Ectodermal cell (in vitro differentiated cells): ENCODE data around the gene RTN1.

ENCODE experiments used
- H3K27ac ChIP-seq: 2 replicates; pipeline ENCODE4 v1.7.0; 2013; ENCODE audit warnings: mild to moderate bottlenecking, low read depth, low read length; ENCODE audit not compliant: insufficient read depth, poor library complexity, severe bottlenecking
- H3K27me3 ChIP-seq: 2 replicates; pipeline ENCODE4 v1.7.0; 2013; ENCODE audit warnings: mild to moderate bottlenecking, low read length; ENCODE audit not compliant: insufficient read depth, control insufficient read depth, poor library complexity, severe bottlenecking
- H3K36me3 ChIP-seq: one replicate; pipeline ENCODE4 v1.7.0; 2013; ENCODE audit warnings: low read length; ENCODE audit not compliant: control insufficient read depth, insufficient read depth
- H3K4me1 ChIP-seq: one replicate; pipeline ENCODE4 v1.7.0; 2013; ENCODE audit warnings: low read length; ENCODE audit not compliant: control insufficient read depth, insufficient read depth
- H3K4me3 ChIP-seq: 2 replicates; pipeline ENCODE4 v1.7.0; 2013; ENCODE audit warnings: low read depth, low read length, control low read depth; ENCODE audit not compliant: insufficient read depth
- H3K9me3 ChIP-seq: 2 replicates; pipeline ENCODE4 v1.7.0; 2013; ENCODE audit warnings: mild to moderate bottlenecking, low read length, moderate library complexity; ENCODE audit not compliant: control insufficient read depth
- WGBS, 2 experiments: methylation state at CpG; one replicate each; pipeline ENCODE4 v1.1.7; 2013; ENCODE audit warnings: missing lambda C conversion rate in 2 of 2; 5-methylcytosine and 5-hydroxymethylcytosine counted together

Gene RTN1

DNA sequence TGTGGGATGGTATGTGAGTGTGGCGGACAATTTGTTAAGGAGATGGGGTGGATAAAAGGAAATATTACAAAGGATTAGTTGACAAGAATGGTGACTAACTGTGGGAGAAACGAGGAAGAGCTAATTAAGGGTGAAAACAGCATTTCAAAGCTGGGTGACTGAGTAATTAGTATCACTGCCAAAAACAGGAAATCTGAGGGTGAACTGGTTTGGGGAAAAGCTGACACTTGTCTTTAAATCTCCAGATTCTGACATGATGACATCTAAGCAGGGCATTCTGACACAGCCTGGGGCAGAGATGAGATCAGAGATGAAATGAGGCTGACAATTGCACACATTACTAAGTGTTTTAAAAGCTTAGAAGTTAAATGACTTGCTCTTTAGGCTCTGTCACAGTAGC lies 251.5 kb downstream of the RTN1 start:
- no peak overlapping the region for H3K27ac ChIP-seq
- no peaks in the 10 kb centered on the region for H3K4me1 ChIP-seq
- H3K9me3 ChIP-seq: no peaks in the 10 kb centered on the region
- H3K36me3 ChIP-seq: no peaks in the 10 kb centered on the region
- 81 to 83% methylated on average over 2 of the region's 2 CpGs for WGBS, 2 experiments
- H3K27me3 ChIP-seq: no peaks in the 10 kb centered on the region
- H3K4me3 ChIP-seq: no peak overlapping the region

DNA sequence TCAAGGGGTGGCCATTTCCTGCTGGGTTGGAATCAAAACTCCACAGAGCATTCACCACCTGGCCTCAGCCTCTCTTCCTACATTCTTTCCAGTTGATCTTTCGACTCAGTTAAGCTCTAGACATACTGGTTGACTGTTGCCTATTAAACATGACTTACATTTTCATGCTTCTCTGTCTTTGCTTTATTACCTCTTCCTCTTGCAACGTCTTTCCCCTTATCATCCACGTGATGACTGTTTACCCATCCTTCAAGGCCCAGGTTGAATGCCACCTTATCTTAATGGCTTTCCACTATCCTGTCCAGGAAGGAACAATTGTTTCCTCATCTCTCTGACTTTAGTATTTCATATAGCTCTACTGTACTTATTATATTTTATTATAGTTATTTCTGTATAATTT lies 269.5 kb downstream of the RTN1 start:
- Histone ChIP-seq H3K27ac (no peak overlapping the region), H3K36me3 (peaks cover 3% of the 10 kb centered on the region), H3K9me3 (no peaks in the 10 kb centered on the region), H3K4me1 (no peaks in the 10 kb centered on the region), H3K27me3 (no peaks in the 10 kb centered on the region), H3K4me3 (no peak overlapping the region)
- 78% methylated on average over 3 of the region's 3 CpGs for WGBS, 2 experiments

DNA sequence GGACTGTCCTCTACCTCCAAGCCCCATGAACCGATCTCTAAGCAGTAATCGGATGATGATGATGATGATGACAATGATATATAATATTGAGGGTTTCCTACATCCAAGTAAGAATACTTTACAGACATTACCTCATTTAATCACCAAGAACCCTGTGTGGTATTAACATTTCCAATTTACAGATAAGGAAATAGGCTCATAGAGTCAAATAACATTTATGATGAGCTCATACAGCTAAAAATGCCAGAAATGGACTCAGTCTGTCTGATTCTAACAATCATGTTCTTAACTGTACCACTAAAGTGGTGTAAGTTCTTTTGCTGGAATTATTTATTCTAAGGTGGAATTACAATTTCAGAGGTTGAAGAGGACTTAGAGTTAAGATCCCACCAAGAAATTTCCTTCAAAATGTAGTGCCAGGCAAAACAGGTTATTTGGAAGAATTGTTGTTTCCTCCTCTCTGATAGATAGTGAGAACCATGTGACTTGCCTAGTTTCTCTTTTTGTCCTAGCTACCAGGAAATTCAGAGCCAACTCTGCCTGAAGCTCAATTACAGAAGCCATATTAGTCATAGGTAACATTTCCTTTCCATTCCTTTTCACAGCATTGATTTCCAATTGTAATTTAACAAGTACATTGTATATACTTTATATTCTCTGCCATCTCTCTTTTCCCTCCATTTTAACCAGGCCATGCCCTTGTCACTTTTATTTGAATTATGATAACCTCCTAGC lies 270.2 kb downstream of the RTN1 start:
- no peaks in the 10 kb centered on the region for H3K9me3 ChIP-seq
- no peak overlapping the region for H3K27ac ChIP-seq
- 100% methylated on average over 1 of the region's 2 CpGs; no CpG with 5 or more reads in 1 of the 2 experiments for WGBS, 2 experiments
- no peaks in the 10 kb centered on the region for H3K27me3 ChIP-seq
- no peak overlapping the region for H3K4me3 ChIP-seq
- H3K36me3 ChIP-seq: peaks cover 3% of the 10 kb centered on the region
- no peaks in the 10 kb centered on the region for H3K4me1 ChIP-seq

DNA sequence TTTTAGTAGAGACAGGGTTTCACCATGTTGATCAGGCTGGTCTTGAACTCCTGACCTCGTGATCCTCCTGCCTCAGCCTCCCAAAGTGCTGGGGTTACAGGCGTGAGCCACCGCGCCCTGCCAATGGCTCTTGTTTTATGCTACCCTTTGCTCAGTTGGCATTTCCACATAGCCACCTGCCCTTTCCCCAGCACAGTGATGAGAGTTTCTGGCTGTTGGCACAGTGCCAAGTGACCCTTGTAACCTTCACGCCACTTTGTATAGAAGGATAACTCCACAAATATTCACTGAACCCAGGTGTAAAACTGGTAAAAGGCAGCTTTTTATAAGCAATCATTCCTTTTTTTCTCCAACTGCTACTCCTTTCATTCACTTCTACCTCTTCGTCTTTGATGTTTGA lies 275.5 kb downstream of the RTN1 start:
- no peaks in the 10 kb centered on the region for H3K9me3 ChIP-seq
- no peak overlapping the region for H3K27ac ChIP-seq

DNA sequence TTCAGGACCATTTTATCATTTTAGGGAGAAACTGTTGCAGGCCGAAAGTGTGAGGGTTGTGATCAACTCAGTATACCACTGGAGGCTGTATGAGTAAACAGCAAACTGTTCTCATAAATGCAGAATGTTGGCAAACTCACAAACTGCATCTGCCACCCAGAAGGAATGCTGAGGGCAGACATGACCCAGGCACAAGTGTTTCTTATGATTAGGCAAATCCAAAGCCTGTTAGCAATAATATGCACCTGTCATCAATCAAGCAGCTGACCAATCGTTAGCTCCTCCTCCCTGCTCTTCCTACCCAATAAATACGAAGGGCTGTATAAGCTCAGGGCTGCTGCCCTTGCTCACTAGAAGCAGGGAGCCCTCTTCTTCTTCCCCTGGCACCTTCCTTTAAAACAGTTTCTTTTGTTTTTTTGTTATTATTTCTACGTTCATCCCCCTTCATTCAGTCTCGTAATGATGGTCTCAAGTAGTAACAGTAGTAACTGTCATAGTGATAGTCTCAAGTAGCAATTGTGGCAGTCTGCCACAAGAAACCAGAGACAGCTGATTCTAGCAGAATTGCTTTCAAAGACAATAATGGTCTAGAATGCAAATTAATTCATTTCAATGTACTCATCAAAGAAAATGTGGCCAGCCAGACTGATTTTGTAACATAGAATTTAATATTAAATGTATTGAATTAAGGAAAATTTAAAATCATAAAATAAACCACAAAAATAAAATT lies 278.8 kb downstream of the RTN1 start:
- Histone ChIP-seq H3K27me3 (no peaks in the 10 kb centered on the region), H3K36me3 (no peaks in the 10 kb centered on the region), H3K4me3 (no peak overlapping the region), H3K27ac (no peak overlapping the region), H3K9me3 (no peaks in the 10 kb centered on the region), H3K4me1 (no peaks in the 10 kb centered on the region)
- WGBS, 2 experiments: 97 to 99% methylated on average over 5 of the region's 5 CpGs

More for the DNA sequence above, 275.5 kb downstream of the RTN1 start:
- peaks cover under 1% of the 10 kb centered on the region for H3K36me3 ChIP-seq
- no peaks in the 10 kb centered on the region for H3K4me1 ChIP-seq
- H3K27me3 ChIP-seq: no peaks in the 10 kb centered on the region
- WGBS, 2 experiments: 91 to 92% methylated on average over 5 to 6 of the region's 6 CpGs
- no peak overlapping the region for H3K4me3 ChIP-seq

DNA sequence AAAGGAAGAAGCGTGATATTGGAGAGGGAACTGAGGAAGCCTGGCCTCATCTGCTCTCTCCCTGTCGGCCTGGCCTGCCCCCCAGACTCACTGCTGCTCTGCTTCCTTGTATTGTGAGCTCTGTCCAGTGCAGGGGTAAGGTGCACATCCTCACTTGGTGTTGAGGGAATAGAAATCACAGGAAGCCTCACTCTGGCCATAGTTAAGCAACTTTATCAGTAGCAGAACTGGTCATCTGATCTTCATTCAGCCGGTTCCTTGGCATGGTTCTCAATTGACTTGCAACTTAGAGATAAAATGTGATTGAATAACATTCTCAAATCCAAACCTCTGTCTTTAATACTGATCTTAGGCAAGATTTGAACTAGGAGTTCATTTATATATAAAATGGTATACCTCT lies 282.5 kb downstream of the RTN1 start:
- no peaks in the 10 kb centered on the region for H3K36me3 ChIP-seq
- WGBS, 2 experiments: 92 to 96% methylated on average over 3 of the region's 3 CpGs
- no peaks in the 10 kb centered on the region for H3K9me3 ChIP-seq

DNA sequence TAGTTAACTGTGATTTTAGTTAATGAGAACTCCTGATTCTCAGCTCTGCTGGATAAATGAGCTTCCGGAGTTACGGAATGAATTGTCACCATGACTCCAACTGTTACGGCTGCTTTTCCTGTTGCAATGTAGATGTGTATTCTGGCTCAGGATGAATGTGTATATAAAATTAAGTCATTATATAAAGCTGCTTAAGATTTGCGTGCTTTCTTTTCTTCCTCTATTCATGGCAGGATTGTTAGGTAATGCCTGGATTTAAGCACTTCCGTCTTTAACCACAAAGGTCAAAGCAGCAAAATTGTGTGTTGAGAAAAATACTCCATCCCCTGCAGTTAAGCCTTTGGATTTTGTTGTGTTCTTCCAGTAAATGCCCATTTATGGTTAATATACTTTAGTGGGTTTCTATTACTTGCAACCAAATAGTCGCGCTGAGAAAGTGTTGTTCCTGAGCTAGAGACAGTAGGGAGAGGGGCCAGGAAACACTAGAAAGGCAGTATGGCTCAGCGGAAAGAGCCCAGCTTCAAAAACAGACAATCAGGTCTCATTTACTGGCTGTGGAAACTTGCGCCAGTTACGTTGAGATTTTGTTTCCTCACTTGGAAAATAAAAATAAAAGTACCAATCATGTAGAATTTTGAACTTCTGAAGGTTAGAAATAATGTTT lies 284.6 kb downstream of the RTN1 start:
- Histone ChIP-seq H3K27ac (no peak overlapping the region), H3K36me3 (no peaks in the 10 kb centered on the region), H3K9me3 (no peaks in the 10 kb centered on the region), H3K4me3 (no peak overlapping the region), H3K4me1 (no peaks in the 10 kb centered on the region), H3K27me3 (no peaks in the 10 kb centered on the region)
- 91 to 92% methylated on average over 10 of the region's 10 CpGs for WGBS, 2 experiments

More for the DNA sequence above, 282.5 kb downstream of the RTN1 start:
- Histone ChIP-seq H3K4me1 (no peaks in the 10 kb centered on the region), H3K27me3 (no peaks in the 10 kb centered on the region), H3K27ac (no peak overlapping the region), H3K4me3 (no peak overlapping the region)

DNA sequence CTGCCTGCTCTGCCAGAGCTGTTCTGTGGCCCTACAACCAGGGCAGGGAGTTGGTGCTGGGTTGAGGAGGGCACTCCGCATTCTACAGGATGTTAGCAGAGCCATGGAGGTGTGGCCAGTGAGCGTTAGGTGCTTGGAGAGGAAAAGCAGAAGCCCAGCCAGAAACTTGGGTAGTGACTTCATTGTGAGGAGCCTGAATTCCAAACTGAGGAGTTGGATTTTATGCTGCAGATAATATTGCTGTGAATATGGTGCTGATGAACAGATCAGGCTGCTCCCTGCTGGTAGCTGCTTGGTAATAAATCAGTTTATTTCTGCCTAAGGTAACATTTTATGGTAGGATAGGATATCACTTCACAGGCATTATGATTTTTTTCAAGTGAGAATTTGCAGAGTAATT lies 286.8 kb downstream of the RTN1 start:
- H3K27ac ChIP-seq: no peak overlapping the region
- H3K4me1 ChIP-seq: no peaks in the 10 kb centered on the region
- H3K4me3 ChIP-seq: no peak overlapping the region
- no peaks in the 10 kb centered on the region for H3K27me3 ChIP-seq
- H3K36me3 ChIP-seq: no peaks in the 10 kb centered on the region
- no peaks in the 10 kb centered on the region for H3K9me3 ChIP-seq
- 88% methylated on average over 2 of the region's 2 CpGs for WGBS, 2 experiments

DNA sequence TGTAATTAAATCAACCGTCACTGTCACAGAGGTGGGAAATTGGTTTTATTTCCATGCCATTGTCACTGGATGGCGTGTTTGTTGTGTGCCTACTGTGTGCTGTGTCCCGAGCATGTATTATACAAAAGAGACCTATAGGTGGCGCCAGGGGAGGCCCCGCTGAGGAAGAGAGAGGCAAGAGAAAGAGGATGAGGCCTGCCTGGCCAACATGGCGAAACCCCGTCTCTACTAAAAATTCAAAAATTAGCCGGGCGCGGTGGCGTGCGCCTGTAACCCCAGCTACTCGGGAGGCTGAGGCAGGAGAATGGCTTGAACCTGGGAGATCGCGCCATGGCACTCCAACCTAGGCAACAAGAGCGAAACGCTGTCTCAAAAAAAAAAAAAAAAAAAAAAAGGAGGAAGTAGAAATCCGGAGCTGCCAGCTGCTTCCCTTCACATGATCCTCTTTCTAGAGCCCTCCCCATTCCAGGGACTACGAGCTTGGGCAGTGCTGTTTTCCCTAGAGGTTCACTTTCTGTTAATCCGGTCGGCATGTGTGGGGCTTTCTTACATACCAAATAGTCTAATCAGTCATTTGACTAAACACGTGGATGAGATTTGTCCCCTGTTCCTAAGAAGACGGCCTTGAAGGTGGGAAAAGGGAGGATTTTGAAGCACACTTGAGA lies 287.6 kb downstream of the RTN1 start:
- Histone ChIP-seq H3K4me1 (no peaks in the 10 kb centered on the region), H3K4me3 (no peak overlapping the region), H3K36me3 (no peaks in the 10 kb centered on the region), H3K9me3 (no peaks in the 10 kb centered on the region), H3K27me3 (no peaks in the 10 kb centered on the region), H3K27ac (no peak overlapping the region)
- 92 to 93% methylated on average over 23 of the region's 23 CpGs for WGBS, 2 experiments

DNA sequence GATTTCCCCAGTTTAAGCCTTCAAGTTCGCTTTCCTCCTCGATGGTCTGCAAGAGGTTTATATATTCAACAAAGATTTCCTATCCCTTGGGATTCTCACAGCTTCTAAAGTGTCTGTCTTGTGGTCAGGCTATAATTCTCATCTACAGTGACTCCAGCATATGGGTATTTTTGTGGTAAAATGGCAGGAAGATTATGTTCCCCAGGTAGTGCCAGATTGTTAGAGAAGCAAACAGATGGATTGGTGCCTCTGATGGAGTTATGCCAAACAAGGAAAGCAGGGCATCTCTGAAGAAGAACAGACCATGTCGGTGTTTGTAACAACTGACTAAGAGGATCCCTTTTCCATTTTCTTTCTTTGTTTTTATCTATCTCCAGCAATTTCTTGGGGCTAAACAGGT lies 288.4 kb downstream of the RTN1 start:
- H3K4me1 ChIP-seq: no peaks in the 10 kb centered on the region
- no peaks in the 10 kb centered on the region for H3K36me3 ChIP-seq
- 97 to 98% methylated on average over 3 of the region's 3 CpGs for WGBS, 2 experiments

More for the DNA sequence above, 288.4 kb downstream of the RTN1 start:
- no peaks in the 10 kb centered on the region for H3K9me3 ChIP-seq
- no peak overlapping the region for H3K27ac ChIP-seq
- H3K27me3 ChIP-seq: no peaks in the 10 kb centered on the region
- H3K4me3 ChIP-seq: no peak overlapping the region
